Esophagus squamous epithelium (tissue), 5 donors: ENCODE results near the gene UNKL. TPM values are rescaled to one million over a fixed set of nuclear protein-coding genes. Genes with fewer than 3 reads are reported as not detected.

ENCODE experiments used
- DNase-seq: peaks from one replicate; lab custom pipeline; 2025; lab: John Stamatoyannopoulos, UW
- H3K27ac ChIP-seq, 4 donors: fragments of 200-600 bp; sonication (generic); one replicate each; pipeline ENCODE4 v1.5.1; 2016 to 2019; ENCODE audit warnings: mild to moderate bottlenecking in 1 of 4
- H3K27me3 ChIP-seq, 4 donors: fragments of 200-600 bp; sonication (generic); 1 replicate in 3 of 4; 2 replicates in 1 of 4; pipeline versions ENCODE4 v1.5.1 to v1.6.0; 2017 to 2021; ENCODE audit warnings: antibody characterized with exemption in 1 of 4
- H3K36me3 ChIP-seq, 3 donors: fragments of 200-600 bp; sonication (generic); one replicate each; pipeline ENCODE4 v1.5.1; 2016 to 2019
- H3K4me1 ChIP-seq, 3 donors: fragments of 200-600 bp; sonication (generic); one replicate each; pipeline ENCODE4 v1.5.1; 2017 to 2019
- H3K4me3 ChIP-seq, 4 donors: fragments of 200-600 bp; sonication (generic); 1 replicate in 3 of 4; 2 replicates in 1 of 4; pipeline ENCODE4 v1.5.1; 2016 to 2019; ENCODE audit warnings: mild to moderate bottlenecking in 2 of 4, moderate library complexity in 1 of 4
- H3K9me3 ChIP-seq, 3 donors: fragments of 200-600 bp; sonication (generic); one replicate each; pipeline ENCODE4 v1.5.1; 2016 to 2019
- CTCF ChIP-seq, 6 experiments: fragments of 450-650 bp in 4 of 6; fragments of 200-600 bp in 2 of 6; sonication (generic) in 2 of 6; IDR thresholded peaks; one replicate each; pipeline ENCODE4 v1.5.1; 2016 to 2019; ENCODE audit warnings: antibody characterized with exemption in 6 of 6, mild to moderate bottlenecking in 4 of 6, moderate library complexity in 4 of 6
- POLR2A ChIP-seq, 4 donors: fragments of 450-650 bp; IDR thresholded peaks; one replicate each; pipeline ENCODE4 v1.6.1; 2017; ENCODE audit warnings: antibody characterized with exemption in 4 of 4, mild to moderate bottlenecking in 4 of 4, moderate library complexity in 3 of 4
- WGBS, 2 donors: methylation state at CpG; one replicate each; pipeline ENCODE4 v1.1.5; 2018; 5-methylcytosine and 5-hydroxymethylcytosine counted together
- intact Hi-C: fragments of 100-400 bp; cut with DNase I; formaldehyde crosslinking; loops from one replicate; pipeline ENCODE4 v1.15.0; 2022
- total RNA-seq, 4 donors: library from RNA; depleted of rRNA; stranded (reverse); fragments of >200 nt; gene quantifications; one replicate each; pipeline ENCODE4 v1.1.0, GENCODE V29; 2016
- donor health status: DM: yes; HTN: yes; CAD: no.

UNKL gene
- total RNA-seq, 4 donors from 2014 or later = 5.9 to 17.2 (median 10.6) TPM

GRCh38 chr16:1434644-1435592 is 20.4 kb upstream of the UNKL start:
- H3K27ac ChIP-seq = no peak overlapping the region
- peaks cover 0 to 37% (median 0%) of the 10 kb centered on the region in 4 donors for H3K27me3 ChIP-seq
- no peak for DNase-seq
- no peak overlapping the region for H3K4me3 ChIP-seq
- no peaks in the 10 kb centered on the region for H3K4me1 ChIP-seq
- H3K9me3 ChIP-seq = no peaks in the 10 kb centered on the region
- no peak for TF ChIP-seq POLR2A (IDR thresholded peaks at IDR 0.05)
- no peak for TF ChIP-seq CTCF (IDR thresholded peaks at IDR 0.05)
- intact Hi-C loops = no loop called here
- WGBS, 2 donors = 95 to 96% methylated on average over 7 to 16 of the region's 40 CpGs
- H3K36me3 ChIP-seq = no peaks in the 10 kb centered on the region

GRCh38 chr16:1433756-1434155 is 19.3 kb upstream of the UNKL start:
- intact Hi-C loops = no loop called here
- no peak for TF ChIP-seq POLR2A (IDR thresholded peaks at IDR 0.05)
- TF ChIP-seq CTCF (IDR thresholded peaks at IDR 0.05) = no peak
- H3K4me3 ChIP-seq = no peak overlapping the region
- H3K9me3 ChIP-seq = no peaks in the 10 kb centered on the region
- no CpG with 5 or more reads among the region's 22 CpGs for WGBS, 2 donors
- peaks cover 0 to 2% (median 0%) of the 10 kb centered on the region in 3 donors for H3K4me1 ChIP-seq
- no peak overlapping the region for H3K27ac ChIP-seq
- DNase-seq = no peak
- H3K36me3 ChIP-seq = no peaks in the 10 kb centered on the region
- peaks cover 0 to 49% (median 0%) of the 10 kb centered on the region in 4 donors for H3K27me3 ChIP-seq

GRCh38 chr16:1433263-1433560 is 18.7 kb upstream of the UNKL start:
- WGBS, 2 donors = no CpG with 5 or more reads among the region's 14 CpGs
- intact Hi-C loops = no loop called here
- TF ChIP-seq CTCF (IDR thresholded peaks at IDR 0.05) (no peak), POLR2A (IDR thresholded peaks at IDR 0.05) (no peak)
- Histone ChIP-seq H3K27ac (no peak overlapping the region), H3K36me3 (no peaks in the 10 kb centered on the region), H3K4me3 (no peak overlapping the region), H3K9me3 (no peaks in the 10 kb centered on the region), H3K27me3 (peaks cover 0 to 54% (median 0%) of the 10 kb centered on the region in 4 donors), H3K4me1 (peaks cover 0 to 7% (median 0%) of the 10 kb centered on the region in 3 donors)
- no peak for DNase-seq

- Histone ChIP-seq H3K27me3 (peaks cover 0 to 56% (median 0%) of the 10 kb centered on the region in 4 donors), H3K4me1 (peaks cover 0 to 8% (median 0%) of the 10 kb centered on the region in 3 donors), H3K9me3 (no peaks in the 10 kb centered on the region), H3K27ac (no peak overlapping the region), H3K4me3 (no peak overlapping the region), H3K36me3 (no peaks in the 10 kb centered on the region)
- TF ChIP-seq POLR2A (IDR thresholded peaks at IDR 0.05) (no peak), CTCF (IDR thresholded peaks at IDR 0.05) (no peak)
- WGBS, 2 donors = 80 to 89% methylated on average over 11 of the region's 63 CpGs
- DNase-seq = no peak
- intact Hi-C loops = no loop called here
These were observed 18.1 kb upstream of the UNKL start for GRCh38 chr16:1432388-1433262.
